ENCODE data around the gene SBF2. TPM values are rescaled to one million over a fixed set of nuclear protein-coding genes. Genes with fewer than 3 reads are reported as not detected.

The SBF2 gene
- total and polyA plus RNA-seq, 2 of the 13 experiments (the other 11 are each of a cell fraction or from before 2014, with no cell fraction given) = 24.0 to 45.8 TPM

- no peaks in the 10 kb centered on the region for H4K20me1 ChIP-seq (ENCODE audit: insufficient read depth, low read length)
- ChIA-PET CTCF (ENCODE audit: low intra/inter-chr PET ratio, low total read pairs) (interaction anchor here (0.7 to 1.9 kb wide), 6 partner anchors 14 to 461 kb away, joined by 3 to 16 read pairs (median 4); no protein-coding TSS in a partner anchor), POLR2A (interaction anchor here (0.9 to 6.7 kb wide), 6 partner anchors 14 to 43 kb away, joined by 3 to 118 read pairs (median 4); partner anchors contain the start of gene ADM)
- ATAC-seq (peak; percentile 34), FAIRE-seq (peak; percentile 92), DNase-seq (ENCODE audit: low spot score) (peak; percentile 84)
- H3K36me3 ChIP-seq (replicated peaks in 1 of 2; ENCODE audit: control insufficient read depth in 1 of 2, insufficient read depth in 2 of 2, low read length in 2 of 2) = no peaks in the 10 kb centered on the region
- no peaks in the 10 kb centered on the region for H3K79me2 ChIP-seq (ENCODE audit: insufficient read depth, low read length)
- peak overlapping the region; percentile 60 for H3K27ac ChIP-seq (ENCODE audit: extremely low read length, insufficient read depth, low read length)
- peak overlapping the region; percentile 79 for H3K4me2 ChIP-seq (ENCODE audit: low read depth, low read length)
- intact Hi-C loops (cut with micrococcal nuclease; ENCODE audit: unreplicated experiment) = loop anchor here (2.0 to 5.0 kb wide), 2 partner anchors 14 to 461 kb away; no protein-coding TSS in a partner anchor
- in situ Hi-C loops (cut with HindIII; ENCODE audit: extremely low pct_ligation_motif_present, low pct_unique_long_range_greater_than_20kb) = loop anchor here (10.0 kb wide), 2 partner anchors 468 to 558 kb away; no protein-coding TSS in a partner anchor
- WGBS (ENCODE audit: low lambda C conversion rate) = 25% methylated on average over 8 of the region's 8 CpGs
- peak overlapping the region; percentile 43 for H3K9ac ChIP-seq (ENCODE audit: insufficient read depth, low read depth, low read length)
- no TSS peak for BruUV-seq (replicated peaks)
- peak overlapping the region; percentile 38 to 56 (median 49); a peak in 5 of 6 replicates for H3K4me3 ChIP-seq (replicated peaks in 1 of 3; ENCODE audit: insufficient read depth in 1 of 3, low read depth in 2 of 3, low read length in 3 of 3)
- H2AFZ ChIP-seq (ENCODE audit: low read length) = no peak overlapping the region
- H3K4me1 ChIP-seq (ENCODE audit: insufficient read depth, low read length) = peaks cover 78% of the 10 kb centered on the region
- no peaks in the 10 kb centered on the region for H3K27me3 ChIP-seq (ENCODE audit: control insufficient read depth in 1 of 2, insufficient read depth in 2 of 2, low read length in 2 of 2)
- H3K9me3 ChIP-seq (ENCODE audit: low read length) = no peaks in the 10 kb centered on the region
- no peak for TF ChIP-seq SIX4 (CRISPR knock-in tag; IDR thresholded peaks at IDR 0.05)
- TF ChIP-seq ASH2L (IDR thresholded peaks at IDR 0.05; ENCODE audit: insufficient read length, low read depth, low read length) = peak; percentile 42
- peak; percentile 40; the same call in 1 of the 2 replicates for TF ChIP-seq RCOR2 (CRISPR knock-in tag; IDR thresholded peaks at IDR 0.05)
- TF ChIP-seq FOXO4 (CRISPR knock-in tag; conservative IDR thresholded peaks at IDR 0.05) = 0 out of 2 replicates have a peak, but pooled peaks have one; percentile 28
- TF ChIP-seq BHLHE40 (IDR thresholded peaks at IDR 0.05; ENCODE audit: low read length) = no peak
- TF ChIP-seq MLX (CRISPR knock-in tag; IDR thresholded peaks at IDR 0.05) = no peak
- TF ChIP-seq SYNCRIP (IDR thresholded peaks at IDR 0.05; ENCODE audit: insufficient read depth, low read depth, low read length) = no peak
- peak; percentile 57 for TF ChIP-seq JUND (CRISPR knock-in tag; IDR thresholded peaks at IDR 0.05)
- peak; percentile 38 for TF ChIP-seq TBL1XR1 (IDR thresholded peaks at IDR 0.05; ENCODE audit: borderline replicate concordance, low read length, partially characterized antibody)
- TF ChIP-seq FIP1L1 (IDR thresholded peaks at IDR 0.05; ENCODE audit: borderline replicate concordance, insufficient read depth, low read depth, low read length) = no peak
- peak; percentile 23; the same call in 1 of the 2 replicates for TF ChIP-seq MIXL1 (CRISPR knock-in tag; IDR thresholded peaks at IDR 0.05)
- TF ChIP-seq FOXP1 (IDR thresholded peaks at IDR 0.05) = no peak
- no peak for TF ChIP-seq FOXP1 (CRISPR knock-in tag; IDR thresholded peaks at IDR 0.05)
- TF ChIP-seq ZUFSP (CRISPR knock-in tag; IDR thresholded peaks at IDR 0.05; ENCODE audit: borderline replicate concordance) = no peak
- peak; percentile 48 for TF ChIP-seq TEAD3 (CRISPR knock-in tag; optimal IDR thresholded peaks at IDR 0.05; ENCODE audit: borderline replicate concordance)
- TF ChIP-seq ZSCAN21 (CRISPR knock-in tag; IDR thresholded peaks at IDR 0.05; ENCODE audit: borderline replicate concordance) = no peak
- TF ChIP-seq MED1 (CRISPR knock-in tag; IDR thresholded peaks at IDR 0.05) = peak; percentile 48
- no peak for TF ChIP-seq SP2 (CRISPR knock-in tag; IDR thresholded peaks at IDR 0.05)
- TF ChIP-seq ELF3 (CRISPR knock-in tag; IDR thresholded peaks at IDR 0.05) = no peak
- TF ChIP-seq ZNF777 (CRISPR knock-in tag; IDR thresholded peaks at IDR 0.05) = 0 out of 2 replicates have a peak, but pooled peaks have one; percentile 34
- no peak for TF ChIP-seq ZNF234 (CRISPR knock-in tag; conservative IDR thresholded peaks at IDR 0.05)
Measured at GRCh38 chr11:10322830-10323792, 29.1 kb upstream of the SBF2 start.
